ENCODE measurements around the gene ADGRV1. TPM values are rescaled to one million over a fixed set of nuclear protein-coding genes. Genes with fewer than 3 reads are reported as not detected.

Gene ADGRV1
- total and polyA plus RNA-seq, 9 of the 15 experiments (the other 6 are each of a cell fraction or from before 2014, with no cell fraction given), result 21.7 to 156 (median 58.2) TPM

DNA sequence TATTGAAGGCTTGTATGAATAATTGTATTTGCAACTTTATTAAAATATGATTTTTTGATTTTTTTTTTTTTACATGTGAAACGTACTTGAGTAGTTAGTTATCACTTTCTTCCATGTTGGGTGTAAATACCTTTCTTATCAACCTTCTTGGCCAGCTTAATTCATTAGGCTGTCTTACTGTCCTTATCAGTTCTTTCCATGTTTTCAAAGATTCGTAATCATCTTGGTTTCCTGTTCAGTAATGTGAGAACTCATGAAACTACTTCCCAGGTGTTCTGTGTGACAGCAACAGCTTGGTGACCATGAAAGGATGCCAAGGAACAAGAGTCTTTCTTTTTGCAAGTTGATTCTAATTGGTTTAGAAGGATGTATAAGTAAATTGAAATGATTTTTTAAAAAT lies 100.0 kb downstream of the ADGRV1 start (continued):
- no peak for TF ChIP-seq MLX (CRISPR knock-in tag; conservative IDR thresholded peaks at IDR 0.05)
- no peak for TF ChIP-seq C11orf30 (IDR thresholded peaks at IDR 0.05; ENCODE audit: low read depth)
- peak; percentile 79; the same call in 1 of the 2 replicates for TF ChIP-seq POLR2AphosphoS5 (IDR thresholded peaks at IDR 0.05; ENCODE audit: control insufficient read depth, insufficient read depth, low read depth, low read length)
- peak; percentile 71 for TF ChIP-seq SMAD1 (IDR thresholded peaks at IDR 0.05; ENCODE audit: low read depth, low read length, partially characterized antibody)
- TF ChIP-seq ELF4 (CRISPR knock-in tag; IDR thresholded peaks at IDR 0.05), result peak; percentile 68; the same call in 1 of the 2 replicates
- no peak for TF ChIP-seq ZNF253 (CRISPR knock-in tag; conservative IDR thresholded peaks at IDR 0.05)
- TF ChIP-seq HDAC3 (IDR thresholded peaks at IDR 0.05; ENCODE audit: borderline replicate concordance, partially characterized antibody), result peak; percentile 71
- TF ChIP-seq ZFP1 (CRISPR knock-in tag; IDR thresholded peaks at IDR 0.05), result no peak
- TF ChIP-seq, protein P1, sequence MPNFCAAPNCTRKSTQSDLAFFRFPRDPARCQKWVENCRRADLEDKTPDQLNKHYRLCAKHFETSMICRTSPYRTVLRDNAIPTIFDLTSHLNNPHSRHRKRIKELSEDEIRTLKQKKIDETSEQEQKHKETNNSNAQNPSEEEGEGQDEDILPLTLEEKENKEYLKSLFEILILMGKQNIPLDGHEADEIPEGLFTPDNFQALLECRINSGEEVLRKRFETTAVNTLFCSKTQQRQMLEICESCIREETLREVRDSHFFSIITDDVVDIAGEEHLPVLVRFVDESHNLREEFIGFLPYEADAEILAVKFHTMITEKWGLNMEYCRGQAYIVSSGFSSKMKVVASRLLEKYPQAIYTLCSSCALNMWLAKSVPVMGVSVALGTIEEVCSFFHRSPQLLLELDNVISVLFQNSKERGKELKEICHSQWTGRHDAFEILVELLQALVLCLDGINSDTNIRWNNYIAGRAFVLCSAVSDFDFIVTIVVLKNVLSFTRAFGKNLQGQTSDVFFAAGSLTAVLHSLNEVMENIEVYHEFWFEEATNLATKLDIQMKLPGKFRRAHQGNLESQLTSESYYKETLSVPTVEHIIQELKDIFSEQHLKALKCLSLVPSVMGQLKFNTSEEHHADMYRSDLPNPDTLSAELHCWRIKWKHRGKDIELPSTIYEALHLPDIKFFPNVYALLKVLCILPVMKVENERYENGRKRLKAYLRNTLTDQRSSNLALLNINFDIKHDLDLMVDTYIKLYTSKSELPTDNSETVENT (CRISPR knock-in tag; IDR thresholded peaks at IDR 0.05), result no peak
- peak; percentile 69 for TF ChIP-seq KHSRP (IDR thresholded peaks at IDR 0.05)
- peak; percentile 98 for TF ChIP-seq DPF2 (IDR thresholded peaks at IDR 0.05)
- TF ChIP-seq HMG20A (CRISPR knock-in tag; conservative IDR thresholded peaks at IDR 0.05), result no peak
- TF ChIP-seq, protein P2, sequence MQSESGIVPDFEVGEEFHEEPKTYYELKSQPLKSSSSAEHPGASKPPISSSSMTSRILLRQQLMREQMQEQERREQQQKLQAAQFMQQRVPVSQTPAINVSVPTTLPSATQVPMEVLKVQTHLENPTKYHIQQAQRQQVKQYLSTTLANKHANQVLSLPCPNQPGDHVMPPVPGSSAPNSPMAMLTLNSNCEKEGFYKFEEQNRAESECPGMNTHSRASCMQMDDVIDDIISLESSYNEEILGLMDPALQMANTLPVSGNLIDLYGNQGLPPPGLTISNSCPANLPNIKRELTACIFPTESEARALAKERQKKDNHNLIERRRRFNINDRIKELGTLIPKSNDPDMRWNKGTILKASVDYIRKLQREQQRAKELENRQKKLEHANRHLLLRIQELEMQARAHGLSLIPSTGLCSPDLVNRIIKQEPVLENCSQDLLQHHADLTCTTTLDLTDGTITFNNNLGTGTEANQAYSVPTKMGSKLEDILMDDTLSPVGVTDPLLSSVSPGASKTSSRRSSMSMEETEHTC (IDR thresholded peaks at IDR 0.05), result no peak
- TF ChIP-seq GTF3C2 (IDR thresholded peaks at IDR 0.05; ENCODE audit: borderline replicate concordance, extremely low read depth, insufficient read length), result no peak
- TF ChIP-seq ARID1B (IDR thresholded peaks at IDR 0.05), result peak; percentile 99
- peak; percentile 77; the same call in 1 of the 2 replicates for TF ChIP-seq FOXJ2 (tag; IDR thresholded peaks at IDR 0.05)
- TF ChIP-seq NR3C1 (CRISPR knock-in tag; IDR thresholded peaks at IDR 0.05), result no peak
- TF ChIP-seq ZNF75A (CRISPR knock-in tag; IDR thresholded peaks at IDR 0.05), result no peak
- TF ChIP-seq CCAR2 (IDR thresholded peaks at IDR 0.05; ENCODE audit: low read depth, low read length), result no peak
- no peak for TF ChIP-seq RBBP5 (IDR thresholded peaks at IDR 0.05; ENCODE audit: borderline replicate concordance, insufficient read depth, low read length, poor library complexity, severe bottlenecking)
- TF ChIP-seq PURB (CRISPR knock-in tag; IDR thresholded peaks at IDR 0.05; ENCODE audit: low read depth), result no peak
- TF ChIP-seq HDAC8 (tag; IDR thresholded peaks at IDR 0.05), result no peak
- no peak for TF ChIP-seq U2AF1 (optimal IDR thresholded peaks at IDR 0.05; ENCODE audit: low read depth, low read length)

Measured in K562 (cell line).